H9 (cell line): ENCODE results near the gene TMEM269. TPM values are rescaled to one million over a fixed set of nuclear protein-coding genes. Genes with fewer than 3 reads are reported as not detected.

ENCODE experiments used
- DNase-seq: peaks from one replicate; pipeline ENCODE4 v3.0.0-alpha.2; 2017
- H2AFZ ChIP-seq: one replicate; pipeline ENCODE4 v1.6.1; 2013; ENCODE audit warnings: mild to moderate bottlenecking, low read length, control low read depth, moderate library complexity
- H2AK5ac ChIP-seq: 2 replicates; pipeline ENCODE4 v1.6.1; 2013; ENCODE audit warnings: low read length, control low read depth, mixed read lengths; ENCODE audit not compliant: insufficient read length
- H2BK120ac ChIP-seq: one replicate; pipeline ENCODE4 v1.6.1; 2013; ENCODE audit warnings: low read depth, mild to moderate bottlenecking, low read length, control low read depth, inconsistent platforms; ENCODE audit not compliant: poor library complexity, severe bottlenecking
- H2BK12ac ChIP-seq: 2 replicates; pipeline ENCODE4 v1.6.1; 2013; ENCODE audit warnings: low read length, control low read depth, mixed read lengths, low read depth; ENCODE audit not compliant: insufficient read length
- H2BK15ac ChIP-seq: 2 replicates; pipeline ENCODE4 v1.6.1; 2013; ENCODE audit warnings: low read depth, low read length, control low read depth
- H2BK20ac ChIP-seq: one replicate; pipeline ENCODE4 v1.6.1; 2013; ENCODE audit warnings: low read depth, mild to moderate bottlenecking, low read length, control low read depth, inconsistent platforms; ENCODE audit not compliant: poor library complexity, severe bottlenecking
- H2BK5ac ChIP-seq: 2 replicates; pipeline ENCODE4 v1.6.1; 2013; ENCODE audit warnings: low read length, control low read depth, mixed read lengths; ENCODE audit not compliant: insufficient read length
- H3K14ac ChIP-seq: 2 replicates; pipeline ENCODE4 v1.6.1; 2013; ENCODE audit warnings: low read length, control low read depth; ENCODE audit not compliant: insufficient read depth
- H3K18ac ChIP-seq: 2 replicates; pipeline ENCODE4 v1.6.1; 2013; ENCODE audit warnings: low read depth, mild to moderate bottlenecking, mixed read lengths, low read length, control low read depth; ENCODE audit not compliant: insufficient read length
- H3K23ac ChIP-seq: 2 replicates; pipeline ENCODE4 v1.6.1; 2013; ENCODE audit warnings: low read length, control low read depth, mixed read lengths, low read depth; ENCODE audit not compliant: insufficient read length
- H3K23me2 ChIP-seq: 2 replicates; pipeline ENCODE4 v1.6.1; 2013; ENCODE audit warnings: low read depth, mild to moderate bottlenecking, mixed read lengths, low read length, control low read depth; ENCODE audit not compliant: insufficient read length, poor library complexity, severe bottlenecking
- H3K27ac ChIP-seq: 2 replicates; pipeline ENCODE4 v1.5.1; 2013; ENCODE audit warnings: low read length, control low read depth, mixed read lengths, low read depth; ENCODE audit not compliant: insufficient read length
- H3K27me3 ChIP-seq: 2 replicates; pipeline ENCODE4 v1.6.1; 2013; ENCODE audit warnings: low read length, control low read depth, inconsistent platforms; ENCODE audit not compliant: insufficient read depth
- H3K4ac ChIP-seq: 2 replicates; pipeline ENCODE4 v1.6.1; 2013; ENCODE audit warnings: low read depth, mild to moderate bottlenecking, control low read depth, inconsistent platforms, low read length, moderate library complexity
- H3K4me1 ChIP-seq: 2 replicates; pipeline ENCODE4 v1.6.1; 2013; ENCODE audit warnings: low read length, control low read depth, inconsistent platforms; ENCODE audit not compliant: insufficient read depth
- H3K4me2 ChIP-seq: 2 replicates; pipeline ENCODE4 v1.6.1; 2013; ENCODE audit warnings: low read length, control low read depth, mixed read lengths; ENCODE audit not compliant: insufficient read length, insufficient read depth
- H3K56ac ChIP-seq: 2 replicates; pipeline ENCODE4 v1.6.1; 2013; ENCODE audit warnings: low read depth, mild to moderate bottlenecking, mixed read lengths, low read length, control low read depth; ENCODE audit not compliant: insufficient read length
- H3K79me1 ChIP-seq: 2 replicates; pipeline ENCODE4 v1.6.1; 2013; ENCODE audit warnings: low read depth, mild to moderate bottlenecking, moderate library complexity, low read length, control low read depth, inconsistent platforms; ENCODE audit not compliant: insufficient read depth, poor library complexity, severe bottlenecking
- H3K79me2 ChIP-seq: 2 replicates; pipeline ENCODE4 v1.6.1; 2013; ENCODE audit warnings: low read length, control low read depth, inconsistent platforms; ENCODE audit not compliant: insufficient read depth
- H3K9ac ChIP-seq: 2 replicates; pipeline ENCODE4 v1.6.1; 2013; ENCODE audit warnings: low read length, control low read depth, mixed read lengths; ENCODE audit not compliant: insufficient read length; ENCODE audit errors: extremely low read depth
- H3K9me3 ChIP-seq: one replicate; pipeline ENCODE4 v1.6.1; 2013; ENCODE audit warnings: low read depth, low read length, inconsistent platforms; ENCODE audit not compliant: control insufficient read depth
- H3T11ph ChIP-seq: one replicate; pipeline ENCODE4 v1.6.1; 2013; ENCODE audit warnings: mild to moderate bottlenecking, low read length, control low read depth, inconsistent platforms
- H4K20me1 ChIP-seq: one replicate; pipeline ENCODE4 v1.6.1; 2013; ENCODE audit not compliant: control insufficient read depth, insufficient read length, insufficient read depth
- H4K5ac ChIP-seq: 2 replicates; pipeline ENCODE4 v1.6.1; 2013; ENCODE audit warnings: low read depth, mild to moderate bottlenecking, mixed read lengths, low read length, control low read depth; ENCODE audit not compliant: insufficient read length
- H4K8ac ChIP-seq: replicated peaks from 2 replicates; pipeline ENCODE4 v1.6.1; 2013; ENCODE audit warnings: low read length, control low read depth, mixed read lengths, low read depth; ENCODE audit not compliant: insufficient read length
- H4K91ac ChIP-seq: 2 replicates; pipeline ENCODE4 v1.6.1; 2013; ENCODE audit warnings: low read depth, mild to moderate bottlenecking, moderate library complexity, mixed read lengths, low read length, control low read depth; ENCODE audit not compliant: insufficient read length
- H3K27ac Mint-ChIP-seq, 3 experiments: 2 replicates in 2 of 3; 3 replicates in 1 of 3; pipeline ENCODE4 v1.8.0; 2020 to 2021; ENCODE audit warnings: mixed read lengths in 3 of 3, mild to moderate bottlenecking in 1 of 3, moderate library complexity in 1 of 3
- H3K27me3 Mint-ChIP-seq: 2 replicates; pipeline ENCODE4 v1.8.0; 2021; ENCODE audit warnings: low read depth, mild to moderate bottlenecking, moderate library complexity, mixed read lengths
- H3K36me3 Mint-ChIP-seq, 3 experiments: 2 replicates in 2 of 3; 3 replicates in 1 of 3; pipeline ENCODE4 v1.8.0; 2020 to 2021; ENCODE audit warnings: low read depth in 3 of 3, mixed read lengths in 3 of 3; ENCODE audit not compliant: insufficient read depth in 1 of 3
- H3K4me1 Mint-ChIP-seq, 2 experiments: 2 replicates each; pipeline ENCODE4 v1.8.0; 2020; ENCODE audit warnings: mixed read lengths in 2 of 2
- H3K4me3 Mint-ChIP-seq, 2 experiments: 2 replicates in 1 of 2; 3 replicates in 1 of 2; pipeline ENCODE4 v1.8.0; 2020 to 2021; ENCODE audit warnings: mild to moderate bottlenecking in 2 of 2, mixed read lengths in 2 of 2, moderate library complexity in 1 of 2
- H3K9me3 Mint-ChIP-seq, 2 experiments: 2 replicates in 1 of 2; 3 replicates in 1 of 2; pipeline ENCODE4 v1.8.0; 2020; ENCODE audit warnings: mild to moderate bottlenecking in 2 of 2, mixed read lengths in 2 of 2, moderate library complexity in 1 of 2
- CTCF ChIP-seq: fragments of 200-600 bp; sonication (generic); conservative IDR thresholded peaks from 3 replicates; pipeline ENCODE4 v1.8.0; 2021; ENCODE audit warnings: antibody characterized with exemption, mild to moderate bottlenecking
- total RNA-seq: library from RNA; stranded (reverse); gene quantifications from 2 replicates; pipeline ENCODE4 v1.2.1, GENCODE V29; 2021

The TMEM269 gene
- total RNA-seq, 1 experiment from 2014 or later: 0.17 TPM

GRCh38 chr1:42831273-42831672 lies 46.5 kb downstream of the TMEM269 start:
- Histone ChIP-seq H2BK20ac (no peak overlapping the region), H4K20me1 (no peaks in the 10 kb centered on the region), H3K23ac (no peak overlapping the region), H2BK5ac (no peak overlapping the region), H3K18ac (no peak overlapping the region), H3K9ac (no peak overlapping the region), H2AFZ (no peak overlapping the region), H2AK5ac (no peak overlapping the region), H3T11ph (no peak overlapping the region), H3K27me3 (no peaks in the 10 kb centered on the region), H3K4ac (no peak overlapping the region), H3K4me2 (no peak overlapping the region), H3K23me2 (no peaks in the 10 kb centered on the region), H2BK15ac (no peak overlapping the region), H2BK120ac (no peak overlapping the region), H3K79me1 (no peaks in the 10 kb centered on the region), H3K27ac (no peak overlapping the region), H4K8ac (no peak overlapping the region), H3K56ac (no peak overlapping the region), H3K14ac (no peak overlapping the region), H4K5ac (no peak overlapping the region), H2BK12ac (no peak overlapping the region), H4K91ac (no peak overlapping the region), H3K9me3 (no peaks in the 10 kb centered on the region), H3K79me2 (no peaks in the 10 kb centered on the region), H3K4me1 (0 out of 2 replicates have a peak, but pooled peaks cover 3% of the 10 kb centered on the region)
- no peaks in the 10 kb centered on the region for H3K9me3 Mint-ChIP-seq
- H3K27ac Mint-ChIP-seq: peak overlapping the region in 1 of 3 experiments; percentile 49; a peak in 1 of 7 replicates
- no peak overlapping the region for H3K4me3 Mint-ChIP-seq
- DNase-seq: no peak
- TF ChIP-seq CTCF: no peak
- no peaks in the 10 kb centered on the region for H3K27me3 Mint-ChIP-seq
- H3K4me1 Mint-ChIP-seq: peaks cover 3% of the 10 kb centered on the region in 2 experiments; a peak in 1 of 4 replicates
- no peaks in the 10 kb centered on the region for H3K36me3 Mint-ChIP-seq
